ENCODE measurements around the gene AARS1.
"Not testable (repeated sequence)": the region's sequence is repeated elsewhere in the genome, so short reads cannot be mapped to it uniquely, and the experiment has no call there.

AARS1 gene

DNA sequence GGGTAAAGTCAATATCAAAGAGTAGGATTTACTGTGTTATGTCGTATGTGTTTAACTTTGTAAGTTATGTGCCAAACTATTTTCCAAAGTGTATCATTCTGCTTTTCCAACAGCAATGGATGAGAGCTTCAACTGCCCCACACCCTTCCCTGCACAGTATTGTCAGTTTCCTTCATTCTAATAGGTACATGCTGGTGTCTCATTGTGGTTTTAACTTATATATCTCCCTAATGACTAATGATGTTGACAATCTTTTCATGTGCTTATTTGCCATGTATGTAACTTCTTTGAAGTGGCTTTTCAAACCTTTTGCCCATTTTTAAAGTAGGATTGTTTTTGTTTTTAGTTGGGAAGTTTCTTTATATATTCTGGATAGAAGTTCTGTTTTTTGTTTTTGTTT lies 13.4 kb upstream of the AARS1 start:
- Histone ChIP-seq H3K9me3 (ENCODE audit: control insufficient read depth, insufficient read depth, low read length) (no peaks in the 10 kb centered on the region), H3K4me1 (ENCODE audit: control insufficient read depth, insufficient read depth, low read length) (no peaks in the 10 kb centered on the region), H3K4me3 (ENCODE audit: low read depth, low read length) (no peak overlapping the region), H3K9ac (ENCODE audit: low read depth, low read length) (no peak overlapping the region), H3K27me3 (ENCODE audit: control insufficient read depth, insufficient read depth, low read length) (no peaks in the 10 kb centered on the region), H3K36me3 (ENCODE audit: control insufficient read depth, insufficient read depth, low read length) (peaks cover 10% of the 10 kb centered on the region; the same call in 1 of the 2 replicates), H3K27ac (ENCODE audit: low read depth, low read length) (no peak overlapping the region)

DNA sequence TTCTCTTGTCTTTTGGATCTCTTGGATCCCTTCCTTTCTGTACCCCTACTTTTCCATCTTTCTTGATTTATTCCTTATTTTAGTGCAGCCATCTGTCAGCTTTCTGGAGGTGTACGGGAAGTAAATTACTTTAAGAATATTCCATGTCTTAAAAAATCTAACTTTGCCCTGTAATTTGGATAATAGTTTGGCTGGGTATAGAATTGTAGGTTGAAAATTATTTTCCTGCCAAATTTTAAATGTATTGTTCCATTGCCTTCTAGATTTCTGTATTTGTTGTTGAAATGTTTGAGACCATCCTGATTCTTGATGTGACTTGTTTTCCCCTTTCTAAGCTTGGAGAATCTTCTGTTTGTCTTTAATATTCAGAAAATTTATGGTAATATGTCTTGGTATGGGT lies 11.8 kb upstream of the AARS1 start:
- H3K9me3 ChIP-seq (ENCODE audit: control insufficient read depth, insufficient read depth, low read length): no peaks in the 10 kb centered on the region
- H3K4me3 ChIP-seq (ENCODE audit: low read depth, low read length): no peak overlapping the region
- no peaks in the 10 kb centered on the region for H3K4me1 ChIP-seq (ENCODE audit: control insufficient read depth, insufficient read depth, low read length)

DNA sequence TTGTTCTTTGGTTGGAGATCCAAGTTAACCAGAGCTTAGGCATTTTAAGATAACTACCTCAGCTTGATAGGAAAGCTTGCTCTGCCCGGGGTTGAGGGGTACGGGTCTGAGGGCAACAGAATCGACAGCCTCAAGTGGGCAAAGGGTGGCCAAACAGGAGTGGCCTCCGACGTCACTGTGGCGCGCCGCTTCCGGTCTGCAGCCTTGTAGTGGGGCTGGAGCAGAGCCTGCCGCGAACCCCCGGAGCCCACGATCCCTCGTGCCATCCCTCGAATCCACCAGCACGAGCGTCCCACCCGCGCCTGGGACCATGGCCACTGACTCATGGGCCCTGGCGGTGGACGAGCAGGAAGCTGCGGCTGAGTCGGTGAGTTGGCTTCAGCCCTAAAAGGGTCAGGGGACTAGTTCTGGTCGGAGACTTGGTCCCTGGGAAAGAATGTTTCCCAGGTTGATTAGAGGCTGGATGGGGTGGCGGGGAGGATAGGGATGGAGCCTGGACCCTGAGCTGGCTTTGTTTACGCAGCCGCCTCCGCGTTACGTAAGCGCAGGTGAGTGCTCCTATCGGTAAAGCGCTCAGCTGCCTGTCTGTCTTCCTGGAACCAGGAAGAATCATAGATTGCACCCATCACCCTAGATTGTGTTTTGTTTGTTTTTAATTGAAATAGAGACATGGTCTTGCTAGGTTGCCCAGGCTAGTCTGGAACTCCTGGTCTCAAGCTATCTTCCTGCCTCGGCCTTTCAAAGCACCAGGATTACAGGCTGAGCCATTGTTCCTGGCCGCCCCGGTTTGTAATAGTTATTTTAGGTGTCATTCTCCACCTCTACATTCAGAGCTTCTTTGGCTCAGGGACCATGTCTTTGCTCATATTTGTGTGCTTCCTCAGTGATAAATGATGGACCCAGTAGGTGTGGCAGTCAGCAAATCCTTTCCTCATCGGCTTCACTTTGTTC lies 10.0 kb upstream of the AARS1 start, which contains the start of gene DDX19B:
DDX19B (plus strand) TSS at position 199 of the 951 bp plus-strand sequence; CDS start at position 311, 112 bp downstream.
- no peaks in the 10 kb centered on the region for H3K9me3 ChIP-seq (ENCODE audit: control insufficient read depth, insufficient read depth, low read length)
- no peaks in the 10 kb centered on the region for H3K27me3 ChIP-seq (ENCODE audit: control insufficient read depth, insufficient read depth, low read length)
- H3K4me3 ChIP-seq (ENCODE audit: low read depth, low read length): peak within 1 kb of the TSS; percentile 99
- H3K9ac ChIP-seq (ENCODE audit: low read depth, low read length): peak within 1 kb of the TSS; percentile 95
- no peaks in the 10 kb centered on the region for H3K4me1 ChIP-seq (ENCODE audit: control insufficient read depth, insufficient read depth, low read length)
- H3K36me3 ChIP-seq (ENCODE audit: control insufficient read depth, insufficient read depth, low read length): peaks cover 10% of the 10 kb centered on the region; the same call in 1 of the 2 replicates
- H3K27ac ChIP-seq (ENCODE audit: low read depth, low read length): peak within 1 kb of the TSS; percentile 99

More for the DNA sequence above, 11.8 kb upstream of the AARS1 start:
- Histone ChIP-seq H3K9ac (ENCODE audit: low read depth, low read length) (no peak overlapping the region), H3K27me3 (ENCODE audit: control insufficient read depth, insufficient read depth, low read length) (no peaks in the 10 kb centered on the region), H3K27ac (ENCODE audit: low read depth, low read length) (no peak overlapping the region), H3K36me3 (ENCODE audit: control insufficient read depth, insufficient read depth, low read length) (peaks cover 10% of the 10 kb centered on the region; the same call in 1 of the 2 replicates)

DNA sequence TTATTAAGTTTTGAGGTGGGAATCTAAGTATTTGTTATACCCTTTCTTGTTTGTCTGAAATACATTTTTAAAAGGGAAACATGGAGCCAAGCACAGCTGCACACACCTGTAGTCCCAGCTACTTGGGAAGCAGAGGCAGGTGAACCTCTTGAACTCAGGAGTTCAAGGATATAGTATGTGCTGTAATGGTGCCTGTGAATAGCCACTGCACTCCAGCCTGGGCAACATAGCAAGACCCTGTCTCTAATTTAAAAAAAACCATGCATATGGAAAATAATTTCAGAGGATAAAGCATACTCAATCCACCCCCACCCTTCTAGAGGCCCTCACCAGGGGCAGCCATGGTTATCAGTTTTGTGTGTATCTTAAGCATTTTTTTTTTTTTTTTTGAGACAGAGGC lies 6.3 kb upstream of the AARS1 start:
- H3K27me3 ChIP-seq (ENCODE audit: control insufficient read depth, insufficient read depth, low read length): no peaks in the 10 kb centered on the region
- H3K4me1 ChIP-seq (ENCODE audit: control insufficient read depth, insufficient read depth, low read length): no peaks in the 10 kb centered on the region
- H3K27ac ChIP-seq (ENCODE audit: low read depth, low read length): no peak overlapping the region
- H3K4me3 ChIP-seq (ENCODE audit: low read depth, low read length): no peak overlapping the region
- no peak overlapping the region for H3K9ac ChIP-seq (ENCODE audit: low read depth, low read length)
- no peaks in the 10 kb centered on the region for H3K9me3 ChIP-seq (ENCODE audit: control insufficient read depth, insufficient read depth, low read length)
- no peaks in the 10 kb centered on the region for H3K36me3 ChIP-seq (ENCODE audit: control insufficient read depth, insufficient read depth, low read length)

DNA sequence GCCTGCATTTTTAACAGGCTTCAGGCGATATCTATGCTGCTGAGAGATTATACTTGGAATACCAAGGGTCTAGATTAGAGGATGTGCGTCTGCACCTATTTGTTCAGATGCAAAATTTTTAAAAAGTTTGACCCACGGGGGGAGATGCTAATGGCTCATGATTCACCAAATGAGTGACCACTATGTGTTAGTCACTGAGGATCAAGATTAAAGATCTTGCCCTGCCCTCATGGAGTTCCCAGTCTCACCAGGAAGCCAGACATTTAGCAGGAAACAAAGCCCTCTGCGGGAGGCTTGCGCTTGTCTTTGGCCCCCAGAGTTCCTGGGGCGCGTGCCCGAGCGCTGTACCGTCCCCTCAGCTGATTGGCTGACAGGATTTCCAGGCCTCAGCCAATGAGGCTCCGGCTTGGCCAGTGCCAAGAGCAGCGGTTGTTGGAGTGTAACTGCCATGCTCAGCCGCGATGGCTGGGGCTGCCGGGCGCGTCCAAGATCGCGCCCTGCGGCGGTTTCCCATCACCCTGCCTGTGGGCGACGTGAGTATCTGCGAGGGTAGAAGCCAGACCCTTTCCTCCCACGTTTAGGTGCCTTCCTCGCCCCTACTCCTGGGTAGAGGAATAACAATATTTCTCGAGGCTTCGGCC lies 5.2 kb upstream of the AARS1 start:
- Histone ChIP-seq H3K9ac (ENCODE audit: low read depth, low read length) (no peak overlapping the region), H3K27ac (ENCODE audit: low read depth, low read length) (no peak overlapping the region), H3K4me1 (ENCODE audit: control insufficient read depth, insufficient read depth, low read length) (peaks cover 5% of the 10 kb centered on the region; the same call in 1 of the 2 replicates), H3K9me3 (ENCODE audit: control insufficient read depth, insufficient read depth, low read length) (no peaks in the 10 kb centered on the region), H3K27me3 (ENCODE audit: control insufficient read depth, insufficient read depth, low read length) (no peaks in the 10 kb centered on the region), H3K36me3 (ENCODE audit: control insufficient read depth, insufficient read depth, low read length) (no peaks in the 10 kb centered on the region), H3K4me3 (ENCODE audit: low read depth, low read length) (no peak overlapping the region)

DNA sequence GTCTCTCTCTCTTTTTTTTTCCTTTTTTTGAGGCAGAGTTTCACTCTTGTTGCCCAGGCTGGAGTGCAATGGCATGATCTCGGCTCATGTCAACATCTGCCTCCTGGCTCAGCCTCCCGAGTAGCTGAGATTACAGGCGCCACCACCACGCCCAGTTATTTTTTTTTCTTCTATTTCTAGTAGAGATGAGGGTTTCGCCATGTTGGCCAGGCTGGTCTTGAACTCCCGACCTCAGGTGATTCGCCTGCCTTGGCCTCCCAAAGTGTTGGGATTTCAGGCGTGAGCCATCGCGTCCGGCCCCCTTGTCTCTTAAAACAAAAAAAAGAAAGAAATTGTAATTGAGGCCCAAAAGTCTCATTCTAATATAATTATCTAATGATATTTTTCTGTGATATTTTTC lies 2.8 kb upstream of the AARS1 start:
- H3K9me3 ChIP-seq (ENCODE audit: control insufficient read depth, insufficient read depth, low read length); H3K4me1 ChIP-seq (ENCODE audit: control insufficient read depth, insufficient read depth, low read length); H3K36me3 ChIP-seq (ENCODE audit: control insufficient read depth, insufficient read depth, low read length); H3K27ac ChIP-seq (ENCODE audit: low read depth, low read length); H3K4me3 ChIP-seq (ENCODE audit: low read depth, low read length); H3K9ac ChIP-seq (ENCODE audit: low read depth, low read length); H3K27me3 ChIP-seq (ENCODE audit: control insufficient read depth, insufficient read depth, low read length): not testable (repeated sequence)

DNA sequence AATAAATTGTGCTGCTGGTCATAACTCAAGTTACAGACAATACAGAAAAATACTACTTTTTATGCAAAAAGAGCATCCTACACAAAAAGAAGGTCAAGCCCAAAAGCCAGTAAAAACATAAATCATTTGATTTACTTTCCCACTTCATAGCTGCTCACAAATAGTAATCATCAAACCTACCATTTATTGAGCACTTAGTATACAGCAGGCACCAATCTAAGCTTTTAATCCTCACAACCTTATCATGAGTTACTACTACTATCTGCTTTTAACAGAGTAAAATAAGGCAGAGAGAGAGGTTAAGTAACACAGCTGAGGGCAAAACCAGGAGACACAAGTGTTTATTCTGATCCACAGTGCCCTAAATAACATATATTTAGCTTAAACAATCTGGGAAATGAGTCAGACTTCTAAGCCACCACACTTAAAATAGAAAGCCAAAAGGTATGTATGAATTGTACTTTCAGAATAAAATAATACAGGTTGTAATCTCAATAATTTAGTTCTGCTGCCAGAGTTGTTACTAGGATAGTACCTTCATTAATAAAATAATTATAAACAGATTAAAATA lies 1.7 kb upstream of the AARS1 start:
- H3K36me3 ChIP-seq (ENCODE audit: control insufficient read depth, insufficient read depth, low read length): peaks cover 11% of the 10 kb centered on the region
- no peak overlapping the region for H3K9ac ChIP-seq (ENCODE audit: low read depth, low read length)
- no peaks in the 10 kb centered on the region for H3K9me3 ChIP-seq (ENCODE audit: control insufficient read depth, insufficient read depth, low read length)
- H3K27me3 ChIP-seq (ENCODE audit: control insufficient read depth, insufficient read depth, low read length): no peaks in the 10 kb centered on the region
- no peak overlapping the region for H3K4me3 ChIP-seq (ENCODE audit: low read depth, low read length)
- no peak overlapping the region for H3K27ac ChIP-seq (ENCODE audit: low read depth, low read length)
- H3K4me1 ChIP-seq (ENCODE audit: control insufficient read depth, insufficient read depth, low read length): peaks cover 5% of the 10 kb centered on the region; the same call in 1 of the 2 replicates

DNA sequence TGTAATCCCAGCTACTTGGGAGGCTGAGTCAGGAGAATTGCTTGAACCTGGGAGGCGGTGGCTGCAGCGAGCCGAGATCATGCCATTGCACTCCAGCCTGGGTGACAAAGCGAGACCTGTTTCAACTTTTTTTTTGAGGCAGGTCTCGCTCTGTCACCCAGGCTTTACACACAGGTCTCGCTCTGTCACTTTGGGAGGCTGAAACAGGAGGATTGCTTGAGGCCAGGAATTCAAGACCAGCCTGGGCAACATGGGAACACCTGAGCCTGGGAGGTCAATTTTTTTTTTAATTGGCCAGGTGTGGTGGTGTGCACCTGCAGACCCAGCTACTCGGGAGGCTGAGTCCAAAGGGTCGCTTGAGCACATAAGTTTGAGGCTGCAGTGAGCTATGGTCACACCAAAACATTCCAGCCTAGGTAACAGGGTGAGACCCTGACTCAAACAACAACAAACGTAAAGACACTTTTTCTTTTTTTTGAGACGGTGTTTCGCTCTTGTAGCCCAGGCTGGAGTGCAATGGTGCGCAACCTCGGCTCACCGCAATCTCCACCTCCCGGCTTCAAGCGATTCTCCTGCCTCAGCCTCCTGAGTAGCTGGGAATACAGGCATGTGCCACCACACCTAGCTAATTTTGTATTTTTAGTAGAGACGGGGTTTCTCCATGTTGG lies 1.9 kb downstream of the AARS1 start:
- H3K9me3 ChIP-seq (ENCODE audit: control insufficient read depth, insufficient read depth, low read length); H3K27me3 ChIP-seq (ENCODE audit: control insufficient read depth, insufficient read depth, low read length); H3K27ac ChIP-seq (ENCODE audit: low read depth, low read length); H3K9ac ChIP-seq (ENCODE audit: low read depth, low read length); H3K4me1 ChIP-seq (ENCODE audit: control insufficient read depth, insufficient read depth, low read length): not testable (repeated sequence)
- Histone ChIP-seq H3K36me3 (ENCODE audit: control insufficient read depth, insufficient read depth, low read length) (peaks cover 44% of the 10 kb centered on the region), H3K4me3 (ENCODE audit: low read depth, low read length) (peak overlapping the region; percentile 99; the same call in 1 of the 2 replicates)

DNA sequence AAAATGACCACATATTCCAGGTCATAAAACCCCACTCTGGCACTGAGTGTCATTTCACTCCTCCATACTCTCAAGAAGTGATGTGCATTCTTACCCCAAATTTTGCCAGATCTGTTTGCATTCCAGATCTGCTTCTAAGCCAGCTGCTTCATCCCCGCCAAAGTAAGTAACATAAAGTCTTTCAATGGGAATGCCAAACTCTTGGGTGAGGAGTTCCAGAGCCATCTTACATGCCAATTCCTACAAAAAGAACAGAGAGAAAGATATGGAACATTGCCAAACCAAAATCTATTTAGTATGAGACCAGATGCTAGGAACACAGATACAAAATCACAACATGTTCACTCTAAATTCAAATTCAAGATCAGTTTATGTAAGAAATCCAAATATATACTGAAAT lies 12.9 kb downstream of the AARS1 start:
- no peak overlapping the region for H3K27ac ChIP-seq (ENCODE audit: low read depth, low read length)
- H3K36me3 ChIP-seq (ENCODE audit: control insufficient read depth, insufficient read depth, low read length): peaks cover 89% of the 10 kb centered on the region

DNA sequence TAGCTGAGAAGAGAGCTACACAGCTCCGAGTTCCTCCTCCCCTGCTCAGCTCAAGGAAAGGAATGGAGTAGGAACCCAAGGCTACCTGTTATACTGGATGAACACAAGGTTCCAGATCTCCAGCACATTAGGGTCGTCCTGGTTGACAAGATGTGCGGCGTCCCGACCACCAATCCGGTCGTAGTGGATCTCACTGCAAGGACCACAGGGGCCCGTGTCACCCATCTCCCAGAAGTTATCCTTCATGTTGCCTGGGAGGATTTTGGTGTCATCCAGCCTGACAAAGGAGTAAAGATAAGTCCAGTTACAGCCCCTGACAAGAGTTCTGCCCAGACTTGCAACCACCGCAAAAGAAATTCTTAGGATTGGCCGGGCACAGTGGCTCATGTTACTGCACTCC lies 17.6 kb downstream of the AARS1 start:
- Histone ChIP-seq H3K4me3 (ENCODE audit: low read depth, low read length) (no peak overlapping the region), H3K4me1 (ENCODE audit: control insufficient read depth, insufficient read depth, low read length) (no peaks in the 10 kb centered on the region), H3K27me3 (ENCODE audit: control insufficient read depth, insufficient read depth, low read length) (no peaks in the 10 kb centered on the region), H3K27ac (ENCODE audit: low read depth, low read length) (no peak overlapping the region), H3K9me3 (ENCODE audit: control insufficient read depth, insufficient read depth, low read length) (no peaks in the 10 kb centered on the region), H3K36me3 (ENCODE audit: control insufficient read depth, insufficient read depth, low read length) (peaks cover 90% of the 10 kb centered on the region), H3K9ac (ENCODE audit: low read depth, low read length) (no peak overlapping the region)

More for the DNA sequence above, 12.9 kb downstream of the AARS1 start:
- H3K27me3 ChIP-seq (ENCODE audit: control insufficient read depth, insufficient read depth, low read length): no peaks in the 10 kb centered on the region
- no peaks in the 10 kb centered on the region for H3K4me1 ChIP-seq (ENCODE audit: control insufficient read depth, insufficient read depth, low read length)
- no peaks in the 10 kb centered on the region for H3K9me3 ChIP-seq (ENCODE audit: control insufficient read depth, insufficient read depth, low read length)
- H3K9ac ChIP-seq (ENCODE audit: low read depth, low read length): no peak overlapping the region
- no peak overlapping the region for H3K4me3 ChIP-seq (ENCODE audit: low read depth, low read length)
